Activated CD8-positive, alpha-beta memory T cell treated with anti-CD3 and anti-CD28 coated beads, Interleukin-2, amount 10 ng/mL, durations not matched to agents 7 days and 5 days (primary cell): ENCODE measurements around the gene PLCB1. TPM values are rescaled to one million over a fixed set of nuclear protein-coding genes. Genes with fewer than 3 reads are reported as not detected.
A peak's percentile ranks its signal among the peaks of the same experiment; 100 is the strongest.
"Not testable (repeated sequence)": the region's sequence is repeated elsewhere in the genome, so short reads cannot be mapped to it uniquely, and the experiment has no call there.

Source experiments
- ATAC-seq: fragments of 150-1000 bp; cut with Tn5 transposase; one replicate; pipeline ENCODE4 v1.10.0; 2021; ENCODE audit warnings: moderate library complexity
- CTCF ChIA-PET: fragments of 350-600 bp; sonication (Branson Sonifier 250); formaldehyde crosslinking; loops from one replicate; lab custom pipeline; 2021; ENCODE audit warnings: antibody characterized with exemption; lab: Charles Lee
- DNase-seq: peaks from one replicate; pipeline ENCODE4 v3.0.0-alpha.2; 2020
- H3K27ac Mint-ChIP-seq: one replicate; pipeline ENCODE4 v1.8.0; 2021; ENCODE audit warnings: mild to moderate bottlenecking, mixed read lengths
- H3K27me3 Mint-ChIP-seq: one replicate; pipeline ENCODE4 v1.8.0; 2021; ENCODE audit warnings: mixed read lengths
- H3K36me3 Mint-ChIP-seq: one replicate; pipeline ENCODE4 v1.8.0; 2021; ENCODE audit warnings: mild to moderate bottlenecking, mixed read lengths
- H3K4me1 Mint-ChIP-seq: one replicate; pipeline ENCODE4 v1.8.0; 2021; ENCODE audit warnings: mixed read lengths
- H3K4me3 Mint-ChIP-seq: one replicate; pipeline ENCODE4 v1.8.0; 2021; ENCODE audit warnings: mild to moderate bottlenecking, moderate library complexity, mixed read lengths
- H3K9me3 Mint-ChIP-seq: one replicate; pipeline ENCODE4 v1.8.0; 2022; ENCODE audit warnings: low read depth, mixed read lengths
- total RNA-seq, 2 experiments: library from RNA; stranded (reverse); gene quantifications; one replicate each; pipeline ENCODE4 v1.2.3, GENCODE V29; 2021

PLCB1 gene
- total RNA-seq, 2 experiments from 2014 or later: 2.4 to 3.2 TPM

- no peak for ATAC-seq
- H3K27ac Mint-ChIP-seq: no peak overlapping the region
- CTCF ChIA-PET: no interaction called here
These were observed 683.1 kb downstream of the PLCB1 start for GRCh38 chr20:8815208-8815607.

GRCh38 chr20:8829256-8829655 lies 697.2 kb downstream of the PLCB1 start:
- no peak overlapping the region for H3K27ac Mint-ChIP-seq
- H3K27me3 Mint-ChIP-seq: no peaks in the 10 kb centered on the region
- no peaks in the 10 kb centered on the region for H3K4me1 Mint-ChIP-seq
- CTCF ChIA-PET: no interaction called here
- H3K36me3 Mint-ChIP-seq: no peaks in the 10 kb centered on the region
- ATAC-seq (no peak), DNase-seq (no peak)
- H3K9me3 Mint-ChIP-seq: no peaks in the 10 kb centered on the region
- H3K4me3 Mint-ChIP-seq: no peak overlapping the region

More at GRCh38 chr20:8815208-8815607, 683.1 kb downstream of the PLCB1 start:
- Mint-ChIP-seq H3K27me3 (no peaks in the 10 kb centered on the region), H3K36me3 (no peaks in the 10 kb centered on the region), H3K9me3 (no peaks in the 10 kb centered on the region), H3K4me3 (no peak overlapping the region), H3K4me1 (no peaks in the 10 kb centered on the region)
- no peak for DNase-seq

- DNase-seq, H3K4me3 Mint-ChIP-seq, H3K36me3 Mint-ChIP-seq, H3K4me1 Mint-ChIP-seq, H3K27ac Mint-ChIP-seq, ATAC-seq, CTCF ChIA-PET, H3K27me3 Mint-ChIP-seq, H3K9me3 Mint-ChIP-seq: not testable (repeated sequence)
These were observed 702.2 kb downstream of the PLCB1 start for GRCh38 chr20:8834294-8834693.

- Mint-ChIP-seq H3K4me1 (no peaks in the 10 kb centered on the region), H3K9me3 (no peaks in the 10 kb centered on the region), H3K4me3 (no peak overlapping the region), H3K36me3 (no peaks in the 10 kb centered on the region), H3K27ac (no peak overlapping the region), H3K27me3 (no peaks in the 10 kb centered on the region)
- ATAC-seq (no peak), DNase-seq (no peak)
- CTCF ChIA-PET: no interaction called here
These were observed 702.8 kb downstream of the PLCB1 start for GRCh38 chr20:8834851-8835250.

- Mint-ChIP-seq H3K36me3 (no peaks in the 10 kb centered on the region), H3K27ac (no peak overlapping the region), H3K27me3 (no peaks in the 10 kb centered on the region), H3K9me3 (no peaks in the 10 kb centered on the region), H3K4me3 (no peak overlapping the region), H3K4me1 (no peaks in the 10 kb centered on the region)
- no peak for DNase-seq
- CTCF ChIA-PET: no interaction called here
- ATAC-seq: no peak
These were observed 705.3 kb downstream of the PLCB1 start for GRCh38 chr20:8837396-8837795.

GRCh38 chr20:8842525-8842924 lies 710.5 kb downstream of the PLCB1 start:
- DNase-seq (no peak), ATAC-seq (no peak)
- CTCF ChIA-PET: interaction anchor here (1.1 kb wide), 1 partner anchor 11 kb away, joined by 3 read pairs; no protein-coding TSS in a partner anchor
- Mint-ChIP-seq H3K27me3 (no peaks in the 10 kb centered on the region), H3K27ac (no peak overlapping the region), H3K4me3 (no peak overlapping the region), H3K4me1 (no peaks in the 10 kb centered on the region), H3K9me3 (no peaks in the 10 kb centered on the region), H3K36me3 (no peaks in the 10 kb centered on the region)

GRCh38 chr20:8844179-8844578 lies 712.1 kb downstream of the PLCB1 start:
- CTCF ChIA-PET: interaction anchor here (1.1 kb wide), 1 partner anchor 121 kb away, joined by 3 read pairs; no protein-coding TSS in a partner anchor
- Mint-ChIP-seq H3K36me3 (no peaks in the 10 kb centered on the region), H3K9me3 (no peaks in the 10 kb centered on the region), H3K4me1 (no peaks in the 10 kb centered on the region), H3K27me3 (no peaks in the 10 kb centered on the region), H3K27ac (no peak overlapping the region), H3K4me3 (no peak overlapping the region)
- DNase-seq (no peak), ATAC-seq (no peak)

- DNase-seq (no peak), ATAC-seq (no peak)
- Mint-ChIP-seq H3K4me1 (no peaks in the 10 kb centered on the region), H3K36me3 (no peaks in the 10 kb centered on the region), H3K4me3 (no peak overlapping the region), H3K9me3 (no peaks in the 10 kb centered on the region), H3K27ac (no peak overlapping the region), H3K27me3 (no peaks in the 10 kb centered on the region)
- CTCF ChIA-PET: no interaction called here
These were observed 717.9 kb downstream of the PLCB1 start for GRCh38 chr20:8849990-8850389.

GRCh38 chr20:8851446-8851845 lies 719.4 kb downstream of the PLCB1 start:
- no peak for ATAC-seq
- no peak for DNase-seq
- H3K27me3 Mint-ChIP-seq: no peaks in the 10 kb centered on the region
- no peaks in the 10 kb centered on the region for H3K9me3 Mint-ChIP-seq
- CTCF ChIA-PET: interaction anchor here (0.7 kb wide), 1 partner anchor 26 kb away, joined by 3 read pairs; no protein-coding TSS in a partner anchor
- no peak overlapping the region for H3K27ac Mint-ChIP-seq
- H3K36me3 Mint-ChIP-seq: no peaks in the 10 kb centered on the region
- H3K4me3 Mint-ChIP-seq: no peak overlapping the region
- H3K4me1 Mint-ChIP-seq: no peaks in the 10 kb centered on the region

GRCh38 chr20:8851919-8852318 lies 719.9 kb downstream of the PLCB1 start:
- H3K27me3 Mint-ChIP-seq, H3K27ac Mint-ChIP-seq, H3K4me1 Mint-ChIP-seq, H3K36me3 Mint-ChIP-seq, ATAC-seq, H3K9me3 Mint-ChIP-seq, H3K4me3 Mint-ChIP-seq, CTCF ChIA-PET, DNase-seq: not testable (repeated sequence)

GRCh38 chr20:8853211-8853610 lies 721.1 kb downstream of the PLCB1 start:
- ATAC-seq, H3K4me3 Mint-ChIP-seq, H3K4me1 Mint-ChIP-seq, DNase-seq, H3K27ac Mint-ChIP-seq, H3K27me3 Mint-ChIP-seq, H3K36me3 Mint-ChIP-seq, H3K9me3 Mint-ChIP-seq: not testable (repeated sequence)
- CTCF ChIA-PET: interaction anchor here (0.7 to 1.2 kb wide), 7 partner anchors 10 to 34 kb away, joined by 3 to 7 read pairs (median 3); no protein-coding TSS in a partner anchor

- CTCF ChIA-PET: interaction anchor here (0.7 to 1.2 kb wide), 8 partner anchors 9 to 35 kb away, joined by 3 to 7 read pairs (median 3); no protein-coding TSS in a partner anchor
- peak; percentile 57 for ATAC-seq
- Mint-ChIP-seq H3K9me3 (no peaks in the 10 kb centered on the region), H3K27ac (no peak overlapping the region), H3K4me1 (no peaks in the 10 kb centered on the region), H3K4me3 (no peak overlapping the region), H3K27me3 (no peaks in the 10 kb centered on the region), H3K36me3 (no peaks in the 10 kb centered on the region)
- DNase-seq: no peak
These were observed 721.8 kb downstream of the PLCB1 start for GRCh38 chr20:8853805-8854338.

- no peaks in the 10 kb centered on the region for H3K27me3 Mint-ChIP-seq
- no peak overlapping the region for H3K4me3 Mint-ChIP-seq
- DNase-seq (no peak), ATAC-seq (no peak)
- no peaks in the 10 kb centered on the region for H3K4me1 Mint-ChIP-seq
- CTCF ChIA-PET: interaction anchor here (0.7 kb wide), 1 partner anchor 30 kb away, joined by 3 read pairs; no protein-coding TSS in a partner anchor
- no peaks in the 10 kb centered on the region for H3K36me3 Mint-ChIP-seq
- H3K9me3 Mint-ChIP-seq: no peaks in the 10 kb centered on the region
- no peak overlapping the region for H3K27ac Mint-ChIP-seq
These were observed 722.5 kb downstream of the PLCB1 start for GRCh38 chr20:8854571-8854970.

- CTCF ChIA-PET: no interaction called here
- Mint-ChIP-seq H3K4me3 (no peak overlapping the region), H3K27ac (no peak overlapping the region), H3K9me3 (no peaks in the 10 kb centered on the region), H3K36me3 (no peaks in the 10 kb centered on the region), H3K4me1 (no peaks in the 10 kb centered on the region), H3K27me3 (no peaks in the 10 kb centered on the region)
- no peak for DNase-seq
- ATAC-seq: no peak
These were observed 723.2 kb downstream of the PLCB1 start for GRCh38 chr20:8855315-8855714.
